Ascending aorta (tissue), 2 donors: ENCODE results near the gene ABCC2. TPM values are rescaled to one million over a fixed set of nuclear protein-coding genes. Genes with fewer than 3 reads are reported as not detected.
"Not testable (repeated sequence)": the region's sequence is repeated elsewhere in the genome, so short reads cannot be mapped to it uniquely, and the experiment has no call there.

ENCODE experiments used
- DNase-seq, 2 donors: peaks; one replicate each; pipeline ENCODE4 v3.0.0-alpha.2; 2019; ENCODE audit warnings: low spot score in 2 of 2
- H3K27ac ChIP-seq, 2 donors: fragments of 200-600 bp; sonication (generic); one replicate each; pipeline ENCODE4 v1.5.1; 2016 to 2017; ENCODE audit warnings: mild to moderate bottlenecking in 1 of 2
- H3K27me3 ChIP-seq: fragments of 200-600 bp; sonication (generic); one replicate; pipeline ENCODE4 v1.5.1; 2017
- H3K36me3 ChIP-seq, 2 donors: fragments of 200-600 bp; sonication (generic); one replicate each; pipeline ENCODE4 v1.5.1; 2016
- H3K4me1 ChIP-seq, 2 donors: fragments of 200-600 bp; sonication (generic); one replicate each; pipeline ENCODE4 v1.5.1; 2016 to 2017; ENCODE audit warnings: mild to moderate bottlenecking in 1 of 2
- H3K4me3 ChIP-seq, 2 donors: fragments of 200-600 bp; sonication (generic); one replicate each; pipeline ENCODE4 v1.5.1; 2016 to 2017; ENCODE audit warnings: mild to moderate bottlenecking in 1 of 2
- H3K9me3 ChIP-seq, 2 donors: fragments of 200-600 bp; sonication (generic); one replicate each; pipeline ENCODE4 v1.5.1; 2016
- CTCF ChIP-seq, 3 experiments: fragments of 200-600 bp in 2 of 3; fragments of 450-650 bp in 1 of 3; sonication (generic) in 2 of 3; IDR thresholded peaks; one replicate each; pipeline ENCODE4 v1.5.1; 2016 to 2019; ENCODE audit warnings: antibody characterized with exemption in 3 of 3, mild to moderate bottlenecking in 1 of 3, moderate library complexity in 1 of 3
- intact Hi-C: fragments of 100-400 bp; cut with DNase I; formaldehyde crosslinking; loops from one replicate; pipeline ENCODE4 v1.15.1; 2023
- total RNA-seq: library from RNA; depleted of rRNA; stranded (reverse); fragments of >200 nt; gene quantifications from one replicate; pipeline ENCODE4 v1.1.0, GENCODE V29; 2016

The ABCC2 gene
- total RNA-seq, 1 donor from 2014 or later, result 0.96 TPM

DNA sequence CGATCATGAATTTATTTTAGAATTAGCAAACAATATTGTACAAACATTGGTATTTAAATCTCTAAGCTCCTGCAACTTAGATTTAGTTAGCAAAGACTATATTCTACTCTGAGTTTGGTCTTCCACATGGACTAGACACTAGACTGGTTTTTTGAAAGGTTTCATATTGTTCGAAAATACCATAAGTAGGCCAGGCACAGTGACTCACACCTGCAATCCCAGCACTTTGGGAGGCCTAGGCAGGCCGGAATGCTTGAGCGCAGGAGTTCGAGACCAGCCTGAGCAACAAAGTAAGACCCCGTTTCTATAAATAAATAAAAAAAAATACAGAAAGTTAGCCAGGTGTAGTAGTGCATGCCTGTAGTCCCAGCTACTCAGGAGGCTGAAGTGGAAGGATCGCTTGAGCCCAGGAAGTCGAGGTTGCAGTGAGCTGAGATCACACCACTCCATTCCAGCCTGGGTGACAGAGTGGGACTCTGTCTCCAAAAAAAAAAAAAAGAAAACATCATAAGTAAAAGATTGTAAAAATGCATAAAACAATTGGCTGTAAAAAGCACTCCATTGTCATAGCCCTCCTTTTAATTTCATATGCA is 73.1 kb downstream of the ABCC2 start:
- no peak for DNase-seq
- Histone ChIP-seq H3K9me3 (no peaks in the 10 kb centered on the region), H3K4me1 (no peaks in the 10 kb centered on the region), H3K4me3 (no peak overlapping the region), H3K36me3 (no peaks in the 10 kb centered on the region), H3K27me3 (no peaks in the 10 kb centered on the region), H3K27ac (no peak overlapping the region)
- no peak for TF ChIP-seq CTCF (IDR thresholded peaks at IDR 0.05)
- intact Hi-C loops, result no loop called here

DNA sequence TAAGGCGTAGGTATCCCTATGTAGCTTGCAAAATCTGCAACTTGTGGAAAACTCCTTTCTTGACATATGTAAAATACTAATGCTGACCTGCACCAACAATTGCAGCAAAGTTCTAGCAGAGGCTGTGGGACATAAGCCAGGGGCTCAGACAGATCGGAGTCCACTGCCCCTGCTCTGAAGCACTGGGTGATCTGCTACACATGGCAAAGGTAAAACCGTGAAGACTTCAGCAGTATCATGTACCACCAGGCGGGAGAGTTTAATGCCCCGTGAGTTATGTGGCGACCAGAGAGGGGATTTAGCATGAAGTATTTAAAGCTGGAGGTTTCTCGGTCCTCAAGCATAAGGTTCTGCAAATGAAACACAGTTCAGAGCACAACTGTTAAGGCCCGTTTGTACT is 76.4 kb downstream of the ABCC2 start:
- TF ChIP-seq CTCF (IDR thresholded peaks at IDR 0.05), result no peak
- Histone ChIP-seq H3K4me1 (no peaks in the 10 kb centered on the region), H3K9me3 (no peaks in the 10 kb centered on the region), H3K36me3 (no peaks in the 10 kb centered on the region), H3K4me3 (no peak overlapping the region), H3K27ac (no peak overlapping the region), H3K27me3 (no peaks in the 10 kb centered on the region)
- intact Hi-C loops, result no loop called here
- DNase-seq, result no peak

- intact Hi-C loops, result no loop called here
- no peaks in the 10 kb centered on the region for H3K27me3 ChIP-seq
- no peak for DNase-seq
- H3K4me3 ChIP-seq, result no peak overlapping the region
- no peaks in the 10 kb centered on the region for H3K4me1 ChIP-seq
- H3K9me3 ChIP-seq, result no peaks in the 10 kb centered on the region
- TF ChIP-seq CTCF (IDR thresholded peaks at IDR 0.05), result peak in 1 of 3 experiments; percentile 6
- no peaks in the 10 kb centered on the region for H3K36me3 ChIP-seq
- no peak overlapping the region for H3K27ac ChIP-seq
Measured at GRCh38 chr10:99859585-99859984, 77.1 kb downstream of the ABCC2 start.

GRCh38 chr10:99860466-99860865 is 78.0 kb downstream of the ABCC2 start:
- no peak overlapping the region for H3K4me3 ChIP-seq
- H3K36me3 ChIP-seq, result no peaks in the 10 kb centered on the region
- no peak overlapping the region for H3K27ac ChIP-seq
- intact Hi-C loops, result no loop called here
- DNase-seq, result no peak
- no peaks in the 10 kb centered on the region for H3K4me1 ChIP-seq
- no peaks in the 10 kb centered on the region for H3K27me3 ChIP-seq
- TF ChIP-seq CTCF (IDR thresholded peaks at IDR 0.05), result no peak
- H3K9me3 ChIP-seq, result no peaks in the 10 kb centered on the region

DNA sequence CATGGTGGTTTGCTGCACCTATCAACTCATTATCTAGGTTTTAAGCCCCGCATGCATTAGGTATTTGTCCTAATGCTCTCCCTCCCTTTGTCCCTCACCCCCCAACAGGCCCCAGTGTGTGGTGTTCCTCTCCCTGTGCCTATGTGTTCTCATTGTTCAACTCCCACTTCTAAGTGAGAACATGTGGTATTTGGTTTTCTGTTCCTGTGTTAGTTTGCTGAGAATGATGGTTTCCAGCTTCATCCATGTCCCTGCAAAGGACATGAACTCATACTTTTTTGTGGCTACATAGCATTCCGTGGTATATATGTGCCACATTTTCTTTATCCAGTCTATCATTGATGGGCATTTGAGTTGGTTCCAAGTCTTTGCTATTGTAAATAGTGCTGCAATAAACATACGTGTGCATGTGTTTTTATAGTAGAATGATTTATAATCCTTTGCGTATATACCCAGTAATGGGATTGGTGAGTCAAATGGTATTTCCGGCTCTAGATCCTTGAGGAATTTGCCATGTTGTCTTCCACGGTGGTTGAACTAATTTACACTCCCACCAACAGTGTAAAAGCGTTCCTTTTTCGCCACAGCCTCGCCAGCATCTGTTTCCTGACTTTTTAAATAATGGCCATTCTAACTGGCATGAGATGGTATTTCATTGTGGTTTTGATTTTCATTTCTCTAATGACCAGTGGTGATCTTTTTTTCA is 81.2 kb downstream of the ABCC2 start:
- H3K27ac ChIP-seq, H3K4me1 ChIP-seq, H3K9me3 ChIP-seq, H3K4me3 ChIP-seq, H3K27me3 ChIP-seq, intact Hi-C loops, H3K36me3 ChIP-seq, DNase-seq: not testable (repeated sequence)

- intact Hi-C loops, H3K36me3 ChIP-seq, DNase-seq, H3K4me1 ChIP-seq, H3K4me3 ChIP-seq, H3K27me3 ChIP-seq, H3K9me3 ChIP-seq, H3K27ac ChIP-seq: not testable (repeated sequence)
Measured at GRCh38 chr10:99867250-99867649, 84.8 kb downstream of the ABCC2 start.
